NCI-H1048 (cell line): ENCODE measurements around the gene TNFAIP1.

Experiments used
- DNase-seq: peaks from one replicate; lab custom pipeline; 2025; lab: John Stamatoyannopoulos, UW

Gene TNFAIP1

DNA sequence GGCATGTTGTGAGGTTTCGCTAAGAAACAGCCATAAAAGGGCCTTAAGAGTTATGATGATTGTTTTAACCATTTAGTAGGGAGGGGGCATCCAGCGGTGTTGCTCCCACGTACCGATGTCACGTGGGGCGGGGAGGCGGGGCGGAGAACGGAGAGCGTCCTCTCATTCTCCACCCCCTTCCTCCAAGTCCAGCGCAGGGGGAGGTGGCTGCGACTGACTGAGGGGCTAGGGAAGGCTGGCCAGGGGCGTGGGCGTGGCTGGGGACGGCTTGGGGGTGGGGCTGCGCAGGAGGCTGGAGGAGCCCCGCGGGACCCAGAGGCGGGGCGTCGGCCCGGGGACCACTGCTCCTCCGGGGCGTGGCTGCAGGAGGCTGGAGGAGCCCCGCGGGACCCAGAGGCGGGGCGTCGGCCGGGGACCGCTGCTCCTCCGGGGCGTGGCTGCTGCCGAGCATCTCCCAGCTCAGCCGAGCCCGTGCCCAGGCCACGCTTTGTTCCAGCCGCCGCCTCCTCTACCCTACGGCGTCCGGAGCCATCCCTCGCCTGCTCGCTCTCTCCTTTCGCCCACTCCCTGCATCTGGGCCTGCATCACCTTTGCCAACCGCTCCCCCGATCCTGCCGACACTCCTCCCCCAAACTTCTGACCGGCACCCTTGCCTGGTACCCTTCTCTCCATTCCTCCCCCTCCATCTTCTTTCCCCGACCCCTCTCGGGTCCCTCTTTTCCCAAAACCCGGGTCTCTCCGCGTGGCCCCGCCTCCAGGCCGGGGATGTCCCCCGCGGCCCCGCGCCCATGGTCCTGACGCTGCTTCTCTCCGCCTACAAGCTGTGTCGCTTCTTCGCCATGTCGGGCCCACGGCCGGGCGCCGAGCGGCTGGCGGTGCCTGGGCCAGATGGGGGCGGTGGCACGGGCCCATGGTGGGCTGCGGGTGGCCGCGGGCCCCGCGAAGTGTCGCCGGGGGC lies 36.0 kb downstream of the TNFAIP1 start, which contains the start of gene SARM1:
SARM1 (plus strand) TSS at position 450 of the 958 bp plus-strand sequence; CDS start at position 789, 339 bp downstream.
- DNase-seq, result peak; percentile 79

DNA sequence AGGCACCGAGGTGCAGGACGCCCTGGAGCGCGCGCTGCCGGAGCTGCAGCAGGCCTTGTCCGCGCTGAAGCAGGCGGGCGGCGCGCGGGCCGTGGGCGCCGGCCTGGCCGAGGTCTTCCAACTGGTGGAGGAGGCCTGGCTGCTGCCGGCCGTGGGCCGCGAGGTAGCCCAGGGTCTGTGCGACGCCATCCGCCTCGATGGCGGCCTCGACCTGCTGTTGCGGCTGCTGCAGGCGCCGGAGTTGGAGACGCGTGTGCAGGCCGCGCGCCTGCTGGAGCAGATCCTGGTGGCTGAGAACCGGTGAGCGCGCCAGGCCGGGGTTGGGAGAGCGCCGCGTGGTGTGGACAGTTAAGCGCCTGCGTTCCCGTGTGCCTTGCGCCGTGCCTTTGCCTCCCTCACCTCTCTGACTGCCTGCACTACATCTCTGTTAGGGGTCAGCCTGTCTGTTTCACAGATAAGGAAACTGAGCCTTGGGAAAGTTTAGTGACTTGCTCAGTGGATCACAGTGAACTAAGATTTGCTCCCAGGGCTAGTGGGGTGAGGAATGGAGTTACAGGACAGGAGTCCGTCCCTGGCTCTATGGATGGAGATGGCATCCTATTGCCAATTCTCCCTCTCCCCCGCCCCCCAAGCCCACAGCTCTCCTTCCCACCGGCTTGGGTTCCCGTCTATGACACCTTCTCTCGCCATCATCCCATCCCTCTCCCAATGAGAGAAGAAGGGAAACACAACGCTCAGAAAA lies 36.8 kb downstream of the TNFAIP1 start:
- no peak for DNase-seq

DNA sequence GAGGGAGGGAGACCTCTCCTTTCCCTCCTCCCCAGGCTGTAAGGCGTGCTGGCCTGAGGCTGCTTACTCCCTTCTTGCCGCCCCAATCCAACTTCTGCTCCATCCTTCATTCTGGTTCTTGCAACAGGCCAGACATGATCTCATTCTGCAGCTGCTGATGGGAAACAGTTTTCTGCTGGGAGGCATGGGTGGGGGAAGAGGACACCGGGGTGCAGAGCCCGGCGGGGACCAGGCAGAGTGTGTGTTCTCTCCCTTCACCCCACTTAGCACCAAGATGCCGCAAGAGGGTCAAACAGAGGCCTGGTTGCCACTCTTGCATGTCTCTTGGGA lies 37.3 kb downstream of the TNFAIP1 start:
- no peak for DNase-seq

DNA sequence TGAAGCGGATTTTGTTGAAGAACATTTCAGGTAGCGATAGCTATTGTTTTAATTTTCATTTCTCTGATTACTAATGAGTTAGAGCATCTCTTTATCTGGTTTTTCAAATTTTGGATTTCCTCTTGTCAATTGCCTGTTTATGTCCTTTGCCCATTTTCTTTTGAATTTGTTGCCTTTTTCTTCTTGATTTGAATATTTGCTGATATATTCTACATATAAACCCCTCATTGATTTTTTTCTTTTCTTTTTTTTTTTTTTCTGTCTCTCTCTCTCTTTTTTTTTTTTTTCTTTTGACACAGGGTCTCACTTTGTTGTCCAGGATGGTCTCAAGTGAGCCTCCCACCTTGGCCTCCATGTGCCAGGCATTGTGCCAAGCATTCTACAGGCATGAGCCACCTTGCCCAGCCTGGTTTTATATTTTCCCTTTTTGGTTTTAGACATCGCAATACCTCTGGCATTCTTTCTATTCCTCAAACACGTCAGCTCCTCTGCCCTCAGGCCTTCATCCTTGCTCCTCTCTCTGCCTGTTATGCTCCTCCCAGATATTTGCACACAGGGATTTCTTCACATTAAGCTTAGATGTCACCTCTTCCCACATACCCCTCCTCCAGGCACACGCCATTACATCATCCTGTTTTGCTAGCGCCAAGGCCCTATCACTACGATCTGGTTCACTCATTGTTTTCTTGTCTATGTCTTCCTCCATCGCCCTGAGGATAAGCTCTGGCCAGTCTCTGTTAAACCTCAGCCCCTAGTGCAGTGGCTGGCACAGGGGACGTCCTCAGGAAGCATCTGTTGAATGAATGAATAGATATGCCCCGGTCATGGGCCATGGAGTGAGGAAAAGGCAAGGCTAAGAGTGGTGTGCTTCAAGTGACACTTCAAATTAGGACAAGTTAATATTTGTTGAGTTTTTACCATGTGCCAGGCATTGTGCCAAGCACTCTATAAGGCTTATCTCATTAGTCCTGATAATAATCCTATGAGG lies 44.5 kb downstream of the TNFAIP1 start:
- DNase-seq, result no peak

DNA sequence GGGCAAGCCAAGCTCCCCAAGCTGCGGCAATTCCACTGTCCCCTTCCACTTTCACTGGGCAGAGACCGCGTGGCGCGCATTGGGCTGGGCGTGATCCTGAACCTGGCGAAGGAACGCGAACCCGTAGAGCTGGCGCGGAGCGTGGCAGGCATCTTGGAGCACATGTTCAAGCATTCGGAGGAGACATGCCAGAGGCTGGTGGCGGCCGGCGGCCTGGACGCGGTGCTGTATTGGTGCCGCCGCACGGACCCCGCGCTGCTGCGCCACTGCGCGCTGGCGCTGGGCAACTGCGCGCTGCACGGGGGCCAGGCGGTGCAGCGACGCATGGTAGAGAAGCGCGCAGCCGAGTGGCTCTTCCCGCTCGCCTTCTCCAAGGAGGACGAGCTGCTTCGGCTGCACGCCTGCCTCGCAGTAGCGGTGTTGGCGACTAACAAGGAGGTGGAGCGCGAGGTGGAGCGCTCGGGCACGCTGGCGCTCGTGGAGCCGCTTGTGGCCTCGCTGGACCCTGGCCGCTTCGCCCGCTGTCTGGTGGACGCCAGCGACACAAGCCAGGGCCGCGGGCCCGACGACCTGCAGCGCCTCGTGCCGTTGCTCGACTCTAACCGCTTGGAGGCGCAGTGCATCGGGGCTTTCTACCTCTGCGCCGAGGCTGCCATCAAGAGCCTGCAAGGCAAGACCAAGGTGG lies 45.7 kb downstream of the TNFAIP1 start:
- no peak for DNase-seq

DNA sequence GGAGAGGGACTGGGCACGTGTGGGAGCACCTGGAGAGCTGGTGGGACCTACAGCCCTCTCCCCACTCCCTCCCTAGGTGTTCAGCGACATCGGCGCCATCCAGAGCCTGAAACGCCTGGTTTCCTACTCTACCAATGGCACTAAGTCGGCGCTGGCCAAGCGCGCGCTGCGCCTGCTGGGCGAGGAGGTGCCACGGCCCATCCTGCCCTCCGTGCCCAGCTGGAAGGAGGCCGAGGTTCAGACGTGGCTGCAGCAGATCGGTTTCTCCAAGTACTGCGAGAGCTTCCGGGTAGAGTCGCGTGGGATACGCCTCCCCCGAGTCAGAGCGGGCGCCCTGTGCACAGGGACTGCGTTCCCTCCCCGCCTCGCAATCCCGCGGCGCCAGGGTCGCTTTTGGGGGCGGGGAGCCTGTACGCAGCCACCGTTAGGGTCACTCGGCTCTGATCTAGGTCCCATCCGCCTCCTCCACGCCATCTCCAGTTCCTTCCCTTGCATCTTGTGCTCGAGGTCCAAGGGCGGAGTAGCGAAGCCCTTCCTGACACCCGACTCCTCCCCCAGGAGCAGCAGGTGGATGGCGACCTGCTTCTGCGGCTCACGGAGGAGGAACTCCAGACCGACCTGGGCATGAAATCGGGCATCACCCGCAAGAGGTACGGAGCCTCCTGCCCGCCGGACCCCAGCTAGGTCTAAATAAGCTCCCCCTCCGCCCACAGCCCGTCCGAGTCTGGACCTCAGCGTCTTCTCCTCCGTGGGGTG lies 48.9 kb downstream of the TNFAIP1 start:
- DNase-seq, result no peak

DNA sequence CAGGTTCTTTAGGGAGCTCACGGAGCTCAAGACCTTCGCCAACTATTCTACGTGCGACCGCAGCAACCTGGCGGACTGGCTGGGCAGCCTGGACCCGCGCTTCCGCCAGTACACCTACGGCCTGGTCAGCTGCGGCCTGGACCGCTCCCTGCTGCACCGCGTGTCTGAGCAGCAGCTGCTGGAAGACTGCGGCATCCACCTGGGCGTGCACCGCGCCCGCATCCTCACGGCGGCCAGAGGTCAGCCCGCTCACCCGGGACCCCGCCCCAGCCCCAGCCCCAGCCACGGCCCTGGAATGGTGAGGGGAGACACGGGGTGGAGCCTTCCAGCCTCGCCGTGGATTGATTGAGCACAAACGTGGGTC lies 49.5 kb downstream of the TNFAIP1 start:
- DNase-seq, result no peak

DNA sequence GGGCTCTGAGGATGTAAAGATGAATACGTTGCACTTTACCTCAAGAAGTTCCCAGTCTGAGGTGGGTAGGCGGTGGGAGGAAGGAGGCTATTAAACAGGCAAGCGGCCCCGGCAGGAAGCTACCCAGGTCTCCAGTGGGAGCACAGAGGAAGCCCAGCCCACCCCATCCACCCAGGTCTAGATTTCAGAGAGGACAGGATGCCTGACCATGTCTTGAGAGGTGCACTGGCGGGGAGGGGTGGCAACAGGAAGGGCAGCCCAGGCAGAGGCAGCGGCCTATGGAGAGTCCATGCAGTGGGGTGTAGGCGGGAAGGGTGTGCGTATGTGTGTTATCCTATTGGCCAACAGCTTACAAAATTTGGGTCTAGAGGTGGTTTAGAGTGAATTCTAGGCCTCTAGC lies 49.8 kb downstream of the TNFAIP1 start:
- DNase-seq, result no peak

DNA sequence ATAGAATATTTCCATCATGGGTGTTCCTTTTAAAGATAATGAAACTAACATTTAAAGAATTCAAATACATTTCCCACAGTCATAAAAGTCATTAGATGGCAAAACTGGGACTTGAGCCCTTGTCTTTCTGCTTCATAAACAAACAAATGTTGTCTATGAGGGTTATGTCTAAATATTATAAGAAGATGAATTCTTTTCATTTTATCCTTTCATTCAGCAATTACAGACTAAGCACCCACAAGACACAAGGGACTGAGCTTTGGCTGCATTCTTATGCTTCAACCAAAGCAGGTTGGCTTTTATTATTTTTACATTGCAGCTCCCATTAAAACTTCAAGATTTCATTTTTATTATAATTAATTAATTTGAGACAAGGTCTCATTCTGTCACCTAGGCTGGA lies 50.8 kb downstream of the TNFAIP1 start:
- DNase-seq, result no peak

DNA sequence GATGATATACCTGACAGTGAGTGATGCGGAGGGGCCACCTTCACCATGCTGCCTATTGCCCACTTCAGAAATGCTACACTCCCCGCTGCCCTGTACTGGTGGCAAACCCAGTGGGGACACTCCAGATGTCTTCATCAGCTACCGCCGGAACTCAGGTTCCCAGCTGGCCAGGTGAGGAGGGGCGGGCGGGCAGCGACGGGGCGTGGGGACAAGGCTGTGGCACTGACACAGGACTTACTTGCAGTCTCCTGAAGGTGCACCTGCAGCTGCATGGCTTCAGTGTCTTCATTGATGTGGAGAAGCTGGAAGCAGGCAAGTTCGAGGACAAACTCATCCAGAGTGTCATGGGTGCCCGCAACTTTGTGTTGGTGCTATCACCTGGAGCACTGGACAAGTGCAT lies 52.5 kb downstream of the TNFAIP1 start:
- no peak for DNase-seq

DNA sequence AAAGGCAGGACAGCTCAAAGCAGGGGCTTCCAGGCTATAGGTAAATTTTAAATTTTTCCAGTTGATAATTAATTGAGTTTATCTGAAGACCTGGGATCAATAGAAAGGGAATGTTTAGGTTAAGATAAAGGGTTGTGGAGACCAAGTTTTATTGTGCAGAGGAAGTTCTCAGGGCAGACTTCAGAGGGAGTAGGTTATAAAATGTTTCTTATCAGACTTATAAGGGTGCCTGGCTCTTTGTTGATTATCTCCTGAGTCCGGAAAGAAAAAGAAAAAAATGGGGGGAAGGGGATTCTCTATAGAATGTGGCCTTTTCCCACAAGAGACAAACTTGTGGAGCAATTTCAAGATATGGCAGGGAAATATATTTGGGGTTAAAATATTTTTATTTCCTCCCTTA lies 54.6 kb downstream of the TNFAIP1 start:
- no peak for DNase-seq

DNA sequence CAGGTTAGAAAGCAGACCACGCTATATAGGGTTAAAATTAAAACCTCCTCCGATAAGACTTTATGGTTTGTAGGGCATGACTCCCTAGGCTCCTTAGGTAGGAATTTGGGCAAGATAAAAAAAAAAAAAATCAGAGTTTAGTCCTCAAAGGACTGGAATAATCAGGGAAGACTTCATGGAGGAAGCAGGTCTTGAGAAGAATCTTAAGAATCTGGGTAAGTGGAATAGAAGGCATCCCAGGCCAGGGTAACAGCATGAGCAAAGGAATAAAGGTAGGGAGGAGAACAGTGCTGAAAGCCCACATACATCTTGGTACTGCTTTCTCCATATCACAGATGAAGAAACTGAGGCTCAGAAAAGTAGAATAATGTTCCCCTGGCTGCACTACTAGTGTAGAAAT lies 55.0 kb downstream of the TNFAIP1 start:
- no peak for DNase-seq

DNA sequence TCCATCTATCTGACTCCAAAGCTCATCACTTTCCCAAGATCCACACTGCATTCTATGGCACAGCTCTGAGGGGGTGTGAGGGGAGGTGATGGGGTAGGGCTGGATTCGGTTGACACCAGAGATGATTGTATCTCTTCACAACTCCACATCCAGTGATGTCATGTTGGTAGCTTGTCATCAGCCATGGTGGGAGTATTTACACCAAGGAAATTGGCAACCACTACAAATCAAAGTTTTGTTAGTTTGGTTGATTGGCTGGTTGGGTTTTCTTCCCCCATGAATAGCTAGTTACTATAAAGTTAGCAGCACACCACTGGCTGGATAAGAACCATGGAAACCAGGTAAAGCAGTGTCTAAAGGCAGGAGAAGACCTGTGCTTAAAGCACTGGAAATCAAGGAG lies 55.4 kb downstream of the TNFAIP1 start:
- DNase-seq, result no peak

DNA sequence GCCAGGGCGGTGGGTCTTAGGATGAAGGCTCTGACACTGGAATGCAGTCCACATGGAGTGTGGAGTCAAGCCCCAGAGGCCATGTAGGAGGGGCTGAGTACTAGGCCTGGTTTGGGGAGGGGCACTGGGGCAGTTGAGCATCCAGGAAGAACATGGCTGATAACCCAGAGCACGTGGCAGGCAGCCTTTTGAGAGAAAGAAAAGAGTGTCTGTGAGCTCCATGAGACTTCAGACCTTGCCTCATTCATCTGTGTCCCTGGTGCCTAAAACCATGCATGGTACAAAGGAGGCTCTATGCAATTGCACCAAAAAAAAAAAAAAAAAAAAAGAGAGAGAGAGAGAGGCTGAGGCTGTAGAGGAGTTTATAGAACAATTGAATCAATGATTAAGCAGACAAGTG lies 55.8 kb downstream of the TNFAIP1 start:
- no peak for DNase-seq

DNA sequence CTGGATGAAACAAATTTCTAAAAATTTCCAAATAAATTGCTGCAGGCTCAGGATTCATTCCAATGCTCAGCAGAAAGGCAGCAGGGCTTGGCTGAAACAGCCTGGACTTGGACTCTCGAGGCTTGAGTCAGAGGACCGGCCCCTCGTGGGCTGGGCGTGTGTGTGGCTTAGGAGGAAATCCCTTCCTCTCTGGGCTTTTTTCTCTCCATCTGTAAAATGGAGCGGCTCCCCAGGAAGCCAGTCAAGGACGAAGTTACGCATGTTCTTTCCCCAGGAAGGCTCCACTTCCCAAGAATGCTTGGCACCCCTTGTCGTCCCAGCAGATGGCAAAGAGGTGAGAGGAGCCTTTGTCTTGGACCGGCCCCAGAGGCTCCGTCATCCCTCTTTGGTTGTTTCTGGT lies 56.9 kb downstream of the TNFAIP1 start:
- no peak for DNase-seq

DNA sequence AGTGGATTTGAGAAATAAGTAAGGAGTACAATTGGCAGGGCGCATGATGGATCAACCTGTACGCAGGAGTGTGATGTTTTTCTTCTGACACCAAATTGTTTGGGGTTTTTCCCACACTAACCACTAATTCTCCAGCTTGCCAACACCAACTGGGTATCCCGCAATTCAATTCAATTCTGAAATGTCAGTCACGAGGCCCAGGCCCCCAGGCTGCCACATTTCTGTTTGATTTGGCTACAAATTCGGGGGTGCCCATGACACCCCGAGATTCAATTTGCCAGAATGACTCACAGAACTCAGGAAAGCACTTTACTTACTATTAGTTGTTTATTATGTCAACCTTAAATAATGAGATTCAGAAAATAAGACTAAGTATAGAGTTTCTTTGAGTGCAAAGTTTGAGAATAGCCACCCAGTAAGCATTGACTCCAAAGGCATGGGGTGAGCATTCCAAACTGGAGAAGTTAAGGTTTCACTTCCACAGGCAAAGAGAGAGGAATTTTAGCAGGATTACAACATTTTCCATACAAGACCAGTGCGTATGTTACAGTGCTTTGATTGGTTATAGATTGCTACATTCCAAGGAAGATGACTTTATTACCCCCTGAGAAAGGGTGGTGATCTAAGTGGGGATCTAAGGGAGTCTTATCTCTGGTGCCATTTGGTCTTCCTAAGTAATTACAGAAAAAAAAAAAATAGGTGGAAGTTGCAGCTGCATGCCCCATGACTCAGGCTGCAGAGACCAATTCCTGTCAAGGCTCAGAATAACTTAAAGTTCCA lies 59.0 kb downstream of the TNFAIP1 start:
- no peak for DNase-seq

DNA sequence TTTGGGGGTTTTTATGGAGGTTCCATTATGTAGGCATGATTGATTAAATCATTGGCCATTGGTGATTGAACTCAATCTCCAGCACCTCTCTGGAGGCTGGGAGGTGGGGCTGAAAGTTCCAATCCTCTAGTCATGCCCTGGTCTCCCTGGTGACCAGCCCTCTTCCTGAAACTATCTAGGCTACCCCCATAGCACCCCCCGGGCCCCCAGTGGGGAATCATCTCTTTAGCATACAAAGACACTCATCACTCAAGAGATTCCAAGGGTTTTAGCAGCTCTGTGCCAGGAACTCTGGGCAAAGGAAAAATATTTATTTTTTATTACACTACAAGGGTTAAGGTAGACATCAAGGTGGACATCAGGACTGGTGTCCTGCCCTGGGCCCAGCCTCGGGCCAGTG lies 59.9 kb downstream of the TNFAIP1 start:
- DNase-seq, result no peak

DNA sequence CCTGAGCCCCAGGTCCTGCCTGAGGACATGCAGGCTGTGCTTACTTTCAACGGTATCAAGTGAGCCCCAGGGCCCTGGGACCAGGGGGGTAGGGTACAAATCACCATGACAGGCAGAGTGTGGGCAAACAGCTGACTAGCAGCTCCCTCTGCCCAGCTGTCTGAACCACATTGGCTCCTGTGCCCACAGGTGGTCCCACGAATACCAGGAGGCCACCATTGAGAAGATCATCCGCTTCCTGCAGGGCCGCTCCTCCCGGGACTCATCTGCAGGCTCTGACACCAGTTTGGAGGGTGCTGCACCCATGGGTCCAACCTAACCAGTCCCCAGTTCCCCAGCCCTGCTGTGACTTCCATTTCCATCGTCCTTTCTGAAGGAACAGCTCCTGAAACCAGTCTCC lies 60.4 kb downstream of the TNFAIP1 start:
- DNase-seq, result no peak
